GM12801 (cell line): ENCODE results near the gene ANGPTL8.

ENCODE experiments used
- CTCF ChIP-seq: IDR thresholded peaks from one replicate; pipeline ENCODE4 v1.5.1; 2011; ENCODE audit warnings: control low read depth; ENCODE audit not compliant: insufficient read length; ENCODE audit errors: extremely low read depth

The ANGPTL8 gene, protein sequence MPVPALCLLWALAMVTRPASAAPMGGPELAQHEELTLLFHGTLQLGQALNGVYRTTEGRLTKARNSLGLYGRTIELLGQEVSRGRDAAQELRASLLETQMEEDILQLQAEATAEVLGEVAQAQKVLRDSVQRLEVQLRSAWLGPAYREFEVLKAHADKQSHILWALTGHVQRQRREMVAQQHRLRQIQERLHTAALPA

GRCh38 chr19:11239377-11240000 is at the start of gene ANGPTL8:
ANGPTL8 (plus strand) TSS chr19:11239619; CDS start chr19:11239638, 19 bp downstream.
- no peak for TF ChIP-seq CTCF

- TF ChIP-seq CTCF, result no peak
Observed at GRCh38 chr19:11190501-11190900, 48.9 kb upstream of the ANGPTL8 start.

- TF ChIP-seq CTCF, result no peak
Observed at GRCh38 chr19:11191273-11191755, 48.1 kb upstream of the ANGPTL8 start.

DNA sequence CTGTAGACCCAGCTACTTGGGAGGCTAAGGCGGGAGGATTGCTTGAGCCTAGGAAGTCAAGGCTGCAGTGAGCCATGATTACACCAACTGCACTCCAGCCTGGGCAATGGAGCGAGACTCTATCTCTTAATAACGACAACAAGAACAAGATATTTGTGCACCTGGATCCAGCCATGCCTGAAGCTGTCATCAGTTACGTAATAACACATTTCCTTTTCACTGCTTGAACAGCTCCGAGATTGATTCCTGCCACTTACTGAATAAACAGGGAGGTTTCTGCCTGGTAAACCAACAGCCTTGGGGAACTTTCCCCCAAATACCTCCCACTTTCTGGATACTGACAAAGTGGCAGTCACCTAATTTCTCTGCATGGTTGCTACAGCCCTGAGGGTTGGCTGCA is 47.5 kb upstream of the ANGPTL8 start:
- no peak for TF ChIP-seq CTCF

DNA sequence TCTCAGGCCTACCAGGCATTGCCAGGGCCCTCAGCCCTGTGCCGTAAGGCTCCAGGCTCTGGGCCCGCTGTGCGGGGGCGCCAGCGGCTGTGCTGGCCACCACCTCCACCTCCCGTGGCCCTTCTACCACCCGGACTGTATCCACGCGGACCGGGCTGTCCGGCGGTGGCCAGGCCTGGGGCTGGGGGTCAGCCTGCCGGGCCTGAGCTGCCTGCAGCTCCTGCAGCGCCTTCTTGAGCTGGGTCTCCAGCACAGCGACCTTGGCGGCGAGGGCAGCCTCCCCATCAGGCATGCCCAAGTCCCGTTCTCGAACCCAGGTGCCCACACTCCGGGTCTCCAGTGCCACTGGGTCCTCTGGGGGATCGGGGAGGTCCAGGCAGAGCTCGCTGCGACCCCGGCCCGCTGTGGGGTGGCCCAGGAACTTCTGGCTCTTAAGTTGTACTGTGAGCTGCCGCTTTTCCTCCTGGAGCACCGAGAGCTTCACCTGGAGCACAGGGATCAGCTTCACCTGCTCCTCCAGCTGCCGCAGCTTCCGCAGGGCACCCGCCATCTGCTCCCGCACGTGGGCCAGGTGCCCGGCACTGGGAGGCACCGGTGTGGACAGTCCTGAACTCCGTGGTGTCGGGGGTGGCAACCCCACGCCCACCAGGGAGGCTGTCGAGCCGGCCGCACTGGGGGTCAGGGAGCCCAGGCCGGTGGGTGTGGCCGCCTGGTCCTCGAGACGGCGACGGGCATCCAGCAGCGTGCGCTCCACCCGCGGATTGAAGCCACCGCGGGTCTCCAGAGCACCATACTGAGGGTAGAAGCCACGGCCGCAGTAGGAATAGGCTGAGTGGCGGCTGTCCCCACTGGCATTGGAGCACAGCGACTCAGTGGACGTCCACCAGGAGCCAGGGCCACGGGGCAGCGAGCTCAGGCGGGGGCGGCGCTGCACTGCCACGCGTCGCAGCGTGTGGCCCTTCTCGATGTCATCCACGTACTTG is 46.2 kb upstream of the ANGPTL8 start:
- no peak for TF ChIP-seq CTCF

DNA sequence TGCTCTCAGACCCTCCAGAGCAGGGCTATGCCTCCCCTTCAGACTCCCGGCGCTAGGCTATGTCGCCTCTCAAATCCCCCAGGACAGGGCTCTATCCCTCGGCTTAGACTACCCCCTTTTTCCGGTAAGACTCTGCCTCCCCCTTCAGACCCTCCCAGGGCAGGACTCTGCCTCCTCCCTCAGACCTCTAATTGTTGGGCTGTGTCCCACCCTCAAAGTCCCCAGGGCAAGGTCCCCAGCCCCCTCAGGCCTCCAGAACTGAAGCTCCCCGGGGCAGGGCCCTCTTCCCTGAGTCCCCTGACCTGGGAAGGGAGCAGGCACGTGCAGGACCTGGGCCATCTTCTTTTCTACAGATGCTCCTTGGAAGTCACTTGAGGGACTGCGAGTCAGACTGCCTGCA is 45.2 kb upstream of the ANGPTL8 start:
- no peak for TF ChIP-seq CTCF

DNA sequence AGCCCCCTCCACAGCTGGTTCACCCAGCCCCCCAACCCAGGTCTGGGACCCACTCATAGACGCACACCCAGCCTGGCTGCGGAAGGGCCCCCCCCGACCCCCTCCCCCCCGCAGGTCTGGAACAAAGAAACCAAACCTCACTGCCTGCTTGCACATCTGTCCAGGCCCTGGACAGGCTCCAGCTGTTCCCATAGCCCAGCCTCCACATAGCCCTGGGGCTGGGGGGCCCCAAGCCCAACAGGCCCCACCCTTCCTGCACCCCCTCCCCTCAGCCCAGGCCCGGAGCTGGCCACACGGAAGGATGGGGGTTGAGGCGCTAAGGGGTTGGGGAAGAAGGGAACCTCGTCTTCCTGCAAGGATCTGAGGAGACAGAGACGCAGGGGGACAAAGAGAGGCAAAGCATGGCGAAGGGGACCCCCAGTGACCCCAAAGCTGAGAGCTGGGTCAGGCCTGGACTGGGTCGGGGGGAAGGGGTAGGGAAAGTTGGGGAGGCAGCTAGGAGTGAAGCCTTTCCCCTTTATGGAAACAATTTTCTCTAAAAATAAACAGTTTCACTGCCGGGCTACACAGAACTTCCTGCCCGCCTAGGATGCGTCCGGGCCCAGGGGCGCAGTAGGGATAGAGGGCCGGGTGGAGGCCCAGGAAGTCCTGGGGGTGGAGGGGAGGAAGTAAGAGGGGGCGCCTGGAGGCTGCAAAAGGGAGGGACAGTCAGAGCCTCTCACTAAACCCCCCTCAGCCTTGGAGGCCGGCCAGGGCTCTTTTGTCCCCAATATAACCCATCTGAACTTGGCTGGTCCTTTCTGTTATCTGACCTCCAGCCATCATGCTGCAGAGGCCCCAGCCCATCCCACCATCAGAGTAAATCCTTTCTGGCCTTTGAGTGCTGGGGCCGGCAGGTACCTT is 44.5 kb upstream of the ANGPTL8 start:
- no peak for TF ChIP-seq CTCF
